ENCODE measurements around the gene ADAT1. TPM values are rescaled to one million over a fixed set of nuclear protein-coding genes. Genes with fewer than 3 reads are reported as not detected.

Gene ADAT1
- total and polyA plus RNA-seq, 2 of the 8 experiments (the other 6 are each of a cell fraction or from before 2014, with no cell fraction given), result 30.7 to 44.7 TPM

- TF ChIP-seq CHD7 (IDR thresholded peaks at IDR 0.05; ENCODE audit: insufficient replicate concordance, low read length) (no peak), JUN (IDR thresholded peaks at IDR 0.05; ENCODE audit: low read depth, low read length) (no peak), MAFK (IDR thresholded peaks at IDR 0.05; ENCODE audit: low read depth, low read length) (no peak), POLR2AphosphoS5 (IDR thresholded peaks at IDR 0.05; ENCODE audit: low read depth, low read length) (peak; percentile 90), SAP30 (IDR thresholded peaks at IDR 0.05; ENCODE audit: insufficient read depth, insufficient replicate concordance, low read length) (peak; percentile 91), ATF3 (IDR thresholded peaks at IDR 0.05; ENCODE audit: insufficient read depth, low read depth, low read length) (no peak), BACH1 (IDR thresholded peaks at IDR 0.05; ENCODE audit: low read length) (no peak), NRF1 (IDR thresholded peaks at IDR 0.05; ENCODE audit: low read depth, low read length) (no peak), GTF2F1 (IDR thresholded peaks at IDR 0.05; ENCODE audit: borderline replicate concordance, low read depth, low read length) (peak; percentile 67; the same call in 1 of the 2 replicates), SP2 (IDR thresholded peaks at IDR 0.05; ENCODE audit: low read length) (no peak)
Measured at GRCh38 chr16:75622761-75623605, at the start of gene ADAT1 (continued).

Measured in H1 (cell line).